Stimulated activated CD8-positive, alpha-beta memory T cell treated with anti-CD3 and anti-CD28 coated beads, Interleukin-4, amount 100 ng/mL, for 1 hour (primary cell): ENCODE data around the gene MALRD1.
"Not testable (repeated sequence)": the region's sequence is repeated elsewhere in the genome, so short reads cannot be mapped to it uniquely, and the experiment has no call there.

ENCODE experiments used
- DNase-seq, 2 donors: peaks; one replicate each; pipeline ENCODE4 v3.0.0-alpha.2; 2020; ENCODE audit warnings: low read depth in 2 of 2, low spot score in 1 of 2

The MALRD1 gene

GRCh38 chr10:19704544-19704943 lies 655.9 kb downstream of the MALRD1 start:
- no peak for DNase-seq

- no peak for DNase-seq
Observed at GRCh38 chr10:19705250-19705649, 656.6 kb downstream of the MALRD1 start.

GRCh38 chr10:19706904-19707303 lies 658.3 kb downstream of the MALRD1 start:
- DNase-seq: no peak

GRCh38 chr10:19707376-19707775 lies 658.8 kb downstream of the MALRD1 start:
- no peak for DNase-seq

- DNase-seq: no peak
Observed at GRCh38 chr10:19708031-19708430, 659.4 kb downstream of the MALRD1 start.

- DNase-seq: no peak
Observed at GRCh38 chr10:19710600-19710999, 662.0 kb downstream of the MALRD1 start.

GRCh38 chr10:19713159-19713558 lies 664.6 kb downstream of the MALRD1 start:
- no peak for DNase-seq

GRCh38 chr10:19713800-19714525 lies 665.4 kb downstream of the MALRD1 start:
- no peak for DNase-seq

GRCh38 chr10:19719284-19719683 lies 670.7 kb downstream of the MALRD1 start:
- no peak for DNase-seq

GRCh38 chr10:19724287-19724686 lies 675.7 kb downstream of the MALRD1 start:
- no peak for DNase-seq

GRCh38 chr10:19728376-19728775 lies 679.8 kb downstream of the MALRD1 start:
- DNase-seq: no peak

GRCh38 chr10:19728964-19729363 lies 680.4 kb downstream of the MALRD1 start:
- DNase-seq: no peak

GRCh38 chr10:19730167-19730906 lies 681.7 kb downstream of the MALRD1 start:
- no peak for DNase-seq

- DNase-seq: no peak
Observed at GRCh38 chr10:19730907-19731217, 682.3 kb downstream of the MALRD1 start.

GRCh38 chr10:19731560-19731959 lies 683.0 kb downstream of the MALRD1 start:
- no peak for DNase-seq

GRCh38 chr10:19738440-19738839 lies 689.8 kb downstream of the MALRD1 start:
- DNase-seq: no peak

GRCh38 chr10:19739232-19739631 lies 690.6 kb downstream of the MALRD1 start:
- not testable (repeated sequence) for DNase-seq

- DNase-seq: not testable (repeated sequence)
Observed at GRCh38 chr10:19742144-19742543, 693.5 kb downstream of the MALRD1 start.

GRCh38 chr10:19745672-19746071 lies 697.1 kb downstream of the MALRD1 start:
- DNase-seq: no peak

- no peak for DNase-seq
Observed at GRCh38 chr10:19749185-19749729, 700.7 kb downstream of the MALRD1 start.

- DNase-seq: no peak
Observed at GRCh38 chr10:19750972-19751371, 702.4 kb downstream of the MALRD1 start.

GRCh38 chr10:19756919-19757318 lies 708.3 kb downstream of the MALRD1 start:
- DNase-seq: no peak
